Body of pancreas (tissue), 4 donors: Measurements from ENCODE around the gene PARL. TPM values are rescaled to one million over a fixed set of nuclear protein-coding genes. Genes with fewer than 3 reads are reported as not detected.

Experiments used
- ATAC-seq: fragments of 150-250 bp; one replicate; pipeline ENCODE4 v1.9.1; 2016
- DNase-seq, 4 donors: peaks; one replicate each; pipeline ENCODE4 v3.0.0-alpha.2; 2019
- H3K27ac ChIP-seq, 4 donors: fragments of 200-600 bp; sonication (generic); 1 replicate in 3 of 4; 2 replicates in 1 of 4; pipeline versions ENCODE4 v1.5.1 to v1.6.1; 2016 to 2019; ENCODE audit warnings: mild to moderate bottlenecking in 1 of 4, mixed read lengths in 1 of 4, moderate library complexity in 1 of 4
- H3K27me3 ChIP-seq, 2 donors: fragments of 200-600 bp; sonication (generic); one replicate each; pipeline ENCODE4 v1.6.0; 2016; ENCODE audit warnings: mild to moderate bottlenecking in 1 of 2
- H3K36me3 ChIP-seq, 2 donors: fragments of 200-600 bp; sonication (generic); replicated peaks in 1 of 2; 2 replicates each; pipeline ENCODE4 v1.5.1; 2016; ENCODE audit warnings: low read depth in 2 of 2; ENCODE audit not compliant: insufficient read depth in 1 of 2
- H3K4me1 ChIP-seq: fragments of 200-600 bp; sonication (generic); one replicate; pipeline ENCODE4 v1.6.0; 2016
- H3K4me3 ChIP-seq, 2 donors: fragments of 200-600 bp; sonication (generic); 1 replicate in 1 of 2; 2 replicates in 1 of 2; pipeline ENCODE4 v1.5.1; 2016 to 2019
- H3K9me3 ChIP-seq, 3 donors: fragments of 200-600 bp; sonication (generic); 1 replicate in 2 of 3; 2 replicates in 1 of 3; pipeline ENCODE4 v1.5.1; 2016
- POLR2A ChIP-seq, 3 donors: fragments of 450-650 bp; IDR thresholded peaks; one replicate each; pipeline ENCODE4 v1.6.1; 2016; ENCODE audit warnings: antibody characterized with exemption in 3 of 3, mild to moderate bottlenecking in 2 of 3
- WGBS, 2 donors: methylation state at CpG; one replicate each; pipeline ENCODE4 v1.1.5; 2017; 5-methylcytosine and 5-hydroxymethylcytosine counted together
- intact Hi-C: fragments of 100-400 bp; cut with DNase I; formaldehyde crosslinking; loops from one replicate; pipeline ENCODE4 v1.15.1; 2023
- total RNA-seq, 2 donors: library from RNA; depleted of rRNA; stranded (reverse); fragments of >200 nt; gene quantifications; one replicate each; pipeline ENCODE4 v1.1.0, GENCODE V29; 2016
- TF ChIP-seq, protein P1 (sequence below), 7 experiments: fragments of 450-650 bp in 4 of 7; fragments of 200-600 bp in 3 of 7; sonication (generic) in 3 of 7; IDR thresholded peaks; one replicate each; pipeline ENCODE4 v1.5.1; 2016 to 2019; ENCODE audit warnings: antibody characterized with exemption in 7 of 7

The PARL gene
- total RNA-seq, 2 donors from 2014 or later = 25.4 to 34.6 TPM

- WGBS, 2 donors = 53 to 82% methylated on average over 10 of the region's 10 CpGs
These were observed 28.4 kb upstream of the PARL start for GRCh38 chr3:183912895-183913579.

DNA sequence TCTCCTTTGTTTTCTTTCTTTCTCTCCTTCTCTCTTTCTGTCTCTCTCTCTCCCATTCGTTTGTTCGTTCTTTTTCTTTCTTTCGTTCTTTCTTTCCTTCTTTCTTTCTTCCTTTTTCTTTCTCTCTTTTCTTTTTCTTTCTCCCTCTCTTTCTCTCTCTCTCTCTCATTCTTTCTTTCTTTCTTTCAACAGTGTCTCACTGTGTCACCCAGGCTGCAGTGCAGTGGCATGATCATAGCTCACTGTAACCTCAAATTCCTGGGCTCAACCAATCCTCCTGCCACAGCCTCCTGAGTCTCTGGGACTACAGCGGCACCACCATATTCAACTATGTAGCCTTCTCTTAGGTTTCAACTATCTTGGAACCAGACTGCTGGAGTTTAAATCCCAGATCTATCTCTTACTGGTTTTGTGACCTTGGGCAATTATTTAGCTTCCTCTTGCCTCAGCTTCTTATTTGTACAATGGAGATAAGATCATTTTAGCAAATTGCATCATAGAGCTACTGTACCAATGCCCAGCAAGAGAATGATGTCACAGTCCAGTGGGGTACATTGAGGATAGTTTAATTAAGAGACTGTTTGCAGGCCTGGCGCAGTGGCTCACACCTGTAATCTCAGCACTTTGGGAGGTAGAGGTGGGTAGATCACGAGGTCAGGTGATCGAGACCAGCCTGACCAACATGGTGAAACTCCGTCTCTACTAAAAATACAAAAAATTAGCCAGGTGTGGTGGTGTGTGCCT lies 27.3 kb upstream of the PARL start:
- ATAC-seq (no peak), DNase-seq (no peak)
- 91 to 92% methylated on average over 8 of the region's 8 CpGs for WGBS, 2 donors
- peaks cover 4% of the 10 kb centered on the region for H3K4me1 ChIP-seq
- intact Hi-C loops = no loop called here
- TF ChIP-seq POLR2A (IDR thresholded peaks at IDR 0.05) = no peak
- TF ChIP-seq, protein P1, sequence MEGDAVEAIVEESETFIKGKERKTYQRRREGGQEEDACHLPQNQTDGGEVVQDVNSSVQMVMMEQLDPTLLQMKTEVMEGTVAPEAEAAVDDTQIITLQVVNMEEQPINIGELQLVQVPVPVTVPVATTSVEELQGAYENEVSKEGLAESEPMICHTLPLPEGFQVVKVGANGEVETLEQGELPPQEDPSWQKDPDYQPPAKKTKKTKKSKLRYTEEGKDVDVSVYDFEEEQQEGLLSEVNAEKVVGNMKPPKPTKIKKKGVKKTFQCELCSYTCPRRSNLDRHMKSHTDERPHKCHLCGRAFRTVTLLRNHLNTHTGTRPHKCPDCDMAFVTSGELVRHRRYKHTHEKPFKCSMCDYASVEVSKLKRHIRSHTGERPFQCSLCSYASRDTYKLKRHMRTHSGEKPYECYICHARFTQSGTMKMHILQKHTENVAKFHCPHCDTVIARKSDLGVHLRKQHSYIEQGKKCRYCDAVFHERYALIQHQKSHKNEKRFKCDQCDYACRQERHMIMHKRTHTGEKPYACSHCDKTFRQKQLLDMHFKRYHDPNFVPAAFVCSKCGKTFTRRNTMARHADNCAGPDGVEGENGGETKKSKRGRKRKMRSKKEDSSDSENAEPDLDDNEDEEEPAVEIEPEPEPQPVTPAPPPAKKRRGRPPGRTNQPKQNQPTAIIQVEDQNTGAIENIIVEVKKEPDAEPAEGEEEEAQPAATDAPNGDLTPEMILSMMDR (IDR thresholded peaks at IDR 0.05) = no peak
- H3K27me3 ChIP-seq = no peaks in the 10 kb centered on the region
- H3K36me3 ChIP-seq = no peaks in the 10 kb centered on the region
- H3K9me3 ChIP-seq = no peaks in the 10 kb centered on the region
- H3K27ac ChIP-seq = no peak overlapping the region
- H3K4me3 ChIP-seq = no peak overlapping the region

More at GRCh38 chr3:183912895-183913579, 28.4 kb upstream of the PARL start:
- TF ChIP-seq, protein P1 (IDR thresholded peaks at IDR 0.05) = no peak
- no peak for TF ChIP-seq POLR2A (IDR thresholded peaks at IDR 0.05)
- Histone ChIP-seq H3K27ac (no peak overlapping the region), H3K4me1 (peaks cover 7% of the 10 kb centered on the region), H3K9me3 (no peaks in the 10 kb centered on the region), H3K4me3 (no peak overlapping the region), H3K36me3 (no peaks in the 10 kb centered on the region), H3K27me3 (no peaks in the 10 kb centered on the region)
- intact Hi-C loops = no loop called here
- ATAC-seq (no peak), DNase-seq (peak in 3 of 4 donors; percentile 20 to 29 (median 22))

DNA sequence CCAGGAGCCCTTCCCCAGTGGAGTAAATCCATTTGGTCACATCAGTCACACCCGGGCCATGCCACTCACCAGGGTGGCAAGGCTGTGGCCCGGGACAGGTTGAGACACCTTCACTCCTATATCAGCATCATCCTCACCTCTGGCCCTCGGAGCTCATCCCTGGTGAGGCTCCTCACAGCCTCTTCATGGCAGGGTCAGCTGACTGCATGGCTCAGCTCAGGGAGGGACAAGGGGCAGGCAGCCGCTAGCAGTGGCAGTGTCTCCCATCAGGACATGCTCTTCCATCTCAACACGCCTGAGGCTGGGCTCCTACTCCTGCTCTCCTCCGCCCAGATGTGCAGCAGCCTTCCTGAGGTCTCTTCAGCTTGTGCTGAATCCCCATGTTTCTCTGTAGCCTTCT lies 26.4 kb upstream of the PARL start:
- TF ChIP-seq, protein P1 (IDR thresholded peaks at IDR 0.05) = no peak
- no peak for TF ChIP-seq POLR2A (IDR thresholded peaks at IDR 0.05)
- H3K36me3 ChIP-seq = no peaks in the 10 kb centered on the region
- no peaks in the 10 kb centered on the region for H3K27me3 ChIP-seq
- no peak overlapping the region for H3K4me3 ChIP-seq
- intact Hi-C loops = no loop called here
- H3K27ac ChIP-seq = no peak overlapping the region
- no peaks in the 10 kb centered on the region for H3K4me1 ChIP-seq
- no peaks in the 10 kb centered on the region for H3K9me3 ChIP-seq
- ATAC-seq = no peak
- no peak for DNase-seq
- WGBS, 2 donors = 81 to 83% methylated on average over 6 of the region's 6 CpGs

DNA sequence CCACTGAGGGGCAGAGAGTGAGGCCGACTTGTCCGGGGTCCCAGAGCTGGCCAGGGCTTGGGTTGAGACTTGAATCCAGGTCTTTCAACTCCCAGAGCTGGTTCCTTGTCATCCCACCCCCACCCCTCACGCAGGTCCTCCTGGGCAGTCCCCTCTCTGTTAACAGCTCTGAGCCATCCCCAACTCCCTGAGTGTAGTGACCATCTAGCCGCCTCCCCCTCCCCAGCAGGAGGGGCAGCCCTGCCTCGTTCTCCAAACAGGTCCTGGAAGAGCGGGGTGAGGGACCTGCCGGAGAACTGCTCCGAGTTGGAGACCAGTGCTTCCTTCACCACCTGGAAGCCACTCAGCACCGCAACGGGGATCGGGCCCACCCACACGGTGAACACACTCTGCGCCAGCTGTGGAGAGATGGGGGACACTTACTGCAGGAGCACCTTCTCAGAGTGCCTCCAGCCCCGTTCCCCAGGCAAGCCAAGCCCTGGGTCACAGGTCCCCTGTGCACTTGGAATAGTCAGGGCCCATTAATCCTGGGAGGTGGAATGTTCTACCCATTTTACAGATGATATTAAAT lies 24.4 kb upstream of the PARL start:
- intact Hi-C loops = no loop called here
- no peaks in the 10 kb centered on the region for H3K27me3 ChIP-seq

More for the DNA sequence above, 24.4 kb upstream of the PARL start:
- no peaks in the 10 kb centered on the region for H3K9me3 ChIP-seq
- no peak overlapping the region for H3K27ac ChIP-seq
- WGBS, 2 donors = 73 to 80% methylated on average over 2 to 14 of the region's 14 CpGs
- DNase-seq = no peak
- no peaks in the 10 kb centered on the region for H3K4me1 ChIP-seq
- no peak overlapping the region for H3K4me3 ChIP-seq
- no peaks in the 10 kb centered on the region for H3K36me3 ChIP-seq
- no peak for ATAC-seq
- TF ChIP-seq, protein P1 (IDR thresholded peaks at IDR 0.05) = no peak
- TF ChIP-seq POLR2A (IDR thresholded peaks at IDR 0.05) = no peak
